Astrocyte of the cerebellum (primary cell): ENCODE results near the gene MEGF6.
A peak's percentile ranks its signal among the peaks of the same experiment; 100 is the strongest.

Source experiments
- DNase-seq: peaks from one replicate; pipeline ENCODE4 v3.0.0-alpha.2; 2011; ENCODE audit warnings: low read depth
- H3K4me3 ChIP-seq: 2 replicates; pipeline ENCODE4 v1.5.1; 2011; ENCODE audit warnings: mild to moderate bottlenecking, low read depth, low read length, moderate library complexity
- CTCF ChIP-seq: IDR thresholded peaks from 2 replicates; pipeline ENCODE4 v1.5.1; 2012; ENCODE audit warnings: low read length, low read depth, moderate library complexity, mild to moderate bottlenecking; ENCODE audit errors: missing control alignments
- in situ Hi-C: cut with HindIII; loops from 2 replicates; pipeline ENCODE4 v1.10.0; 2017; ENCODE audit warnings: low sequenced_read_pairs

The MEGF6 gene

GRCh38 chr1:3551290-3551678 lies 60.0 kb downstream of the MEGF6 start:
- TF ChIP-seq CTCF, result no peak
- in situ Hi-C loops, result loop anchor here (5.0 kb wide), 2 partner anchors 96 to 99 kb away; partner anchors contain the start of gene ARHGEF16
- H3K4me3 ChIP-seq, result no peak overlapping the region
- DNase-seq, result no peak

DNA sequence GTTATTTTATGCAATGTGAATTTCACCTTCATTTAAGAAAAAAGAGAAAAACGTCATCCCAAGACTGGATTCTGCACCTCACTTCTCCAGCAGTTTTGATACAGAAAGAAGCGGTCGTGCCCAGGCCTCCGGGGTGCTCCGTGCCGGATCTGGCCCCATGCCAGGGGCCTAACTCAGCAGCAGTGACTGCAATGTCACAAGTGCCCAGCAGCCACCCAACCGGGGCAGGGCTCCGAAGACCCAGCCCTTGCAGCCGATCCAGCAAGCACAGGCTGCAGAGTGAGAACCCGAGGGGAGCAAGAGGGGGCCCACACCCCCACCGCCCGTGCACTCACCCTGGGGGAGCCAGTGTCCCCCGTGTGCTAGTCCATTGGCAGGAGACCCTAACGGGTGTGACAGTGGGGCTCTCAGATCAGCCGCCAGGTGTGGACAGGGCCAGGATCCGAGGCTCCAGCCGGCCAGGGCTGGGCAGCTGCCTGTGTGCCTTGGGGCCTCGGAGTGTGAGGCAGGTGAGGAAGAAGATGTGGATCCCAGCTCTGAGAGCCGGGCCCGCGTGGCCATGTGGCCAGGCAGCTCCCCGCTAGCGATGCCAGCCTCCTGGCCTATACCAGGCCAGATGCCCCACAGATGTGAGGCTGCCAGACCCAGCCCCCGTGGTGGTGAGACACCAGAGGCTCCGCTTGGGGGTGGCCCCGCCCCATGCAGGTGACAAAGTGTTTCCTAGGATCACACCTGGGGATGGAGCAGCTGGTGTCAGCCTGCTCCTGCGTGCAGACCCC lies 60.6 kb downstream of the MEGF6 start:
- TF ChIP-seq CTCF, result no peak
- in situ Hi-C loops, result loop anchor here (5.0 kb wide), 2 partner anchors 97 to 98 kb away; partner anchors contain the start of gene ARHGEF16
- H3K4me3 ChIP-seq, result no peak overlapping the region
- DNase-seq, result no peak

DNA sequence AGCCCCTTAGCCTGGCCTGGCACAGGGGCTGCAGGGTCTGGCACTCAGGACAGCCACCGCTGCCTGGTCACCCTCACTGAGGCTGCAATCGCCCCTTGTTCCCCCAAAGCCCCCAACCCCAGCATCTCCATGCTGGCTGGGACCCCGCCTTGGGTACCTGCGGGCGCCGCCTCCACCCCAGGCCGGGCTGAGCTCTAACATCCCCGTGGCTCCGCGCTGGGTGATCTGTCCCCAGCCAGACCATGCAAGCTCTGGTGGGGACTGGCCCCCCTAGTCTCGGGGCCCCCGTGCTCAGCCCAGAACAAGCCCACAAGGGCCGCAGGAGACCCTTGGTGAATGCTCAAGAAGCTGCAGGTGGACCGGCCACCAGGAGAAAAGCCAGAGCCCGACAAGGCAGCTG lies 62.4 kb downstream of the MEGF6 start:
- DNase-seq, result no peak
- TF ChIP-seq CTCF, result no peak
- H3K4me3 ChIP-seq, result no peak overlapping the region
- in situ Hi-C loops, result no loop called here

GRCh38 chr1:3548156-3548893 lies 63.0 kb downstream of the MEGF6 start:
- in situ Hi-C loops, result no loop called here
- H3K4me3 ChIP-seq, result no peak overlapping the region
- peak; percentile 24 for DNase-seq
- no peak for TF ChIP-seq CTCF

DNA sequence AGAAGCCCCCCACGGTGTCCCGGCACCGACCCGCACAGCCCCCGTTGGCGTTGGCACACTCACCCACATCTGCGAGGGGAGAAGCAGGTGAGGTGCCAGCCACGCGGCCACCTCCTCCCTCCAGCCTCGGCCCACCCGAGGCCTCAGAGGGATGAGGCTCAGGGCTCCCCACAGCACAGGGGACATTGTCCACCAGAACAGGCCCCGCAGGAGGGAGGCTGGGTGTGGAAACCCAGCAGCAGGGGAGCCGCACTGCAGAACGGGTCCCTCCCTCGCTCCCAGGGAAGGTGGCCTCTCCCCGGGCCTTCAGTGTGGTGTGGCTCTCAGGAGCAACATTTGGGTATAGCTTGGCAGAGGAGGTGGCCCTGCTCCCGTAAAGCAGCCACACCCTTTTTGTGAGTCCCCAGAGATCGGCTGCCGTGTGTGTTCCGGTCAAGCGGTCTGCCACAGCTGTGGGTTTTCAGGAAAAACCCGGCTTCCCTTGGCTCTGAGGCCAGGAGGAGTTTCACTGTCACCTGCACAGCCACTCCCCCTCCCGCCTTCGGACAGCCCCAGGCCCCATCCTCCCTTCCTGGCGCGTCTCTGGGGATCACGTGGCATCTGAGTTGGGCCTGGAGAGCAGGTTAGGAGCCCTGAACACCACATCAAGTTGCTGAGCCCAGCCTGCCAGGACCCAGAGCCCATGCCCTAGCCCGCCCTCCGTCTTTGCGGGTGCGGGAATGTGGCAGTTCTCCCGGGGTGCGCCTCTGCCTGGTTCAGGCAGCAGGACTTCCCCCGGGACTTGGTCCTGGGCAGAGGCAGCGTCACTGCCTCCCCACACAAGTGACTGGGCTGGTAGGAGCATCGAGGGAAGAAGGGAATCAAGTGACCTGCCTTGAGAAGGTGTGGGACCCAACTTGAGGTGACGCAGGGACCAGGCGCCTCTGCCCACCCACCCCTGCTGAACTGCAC lies 64.0 kb downstream of the MEGF6 start:
- no peak for TF ChIP-seq CTCF
- in situ Hi-C loops, result no loop called here
- no peak for DNase-seq
- no peak overlapping the region for H3K4me3 ChIP-seq

DNA sequence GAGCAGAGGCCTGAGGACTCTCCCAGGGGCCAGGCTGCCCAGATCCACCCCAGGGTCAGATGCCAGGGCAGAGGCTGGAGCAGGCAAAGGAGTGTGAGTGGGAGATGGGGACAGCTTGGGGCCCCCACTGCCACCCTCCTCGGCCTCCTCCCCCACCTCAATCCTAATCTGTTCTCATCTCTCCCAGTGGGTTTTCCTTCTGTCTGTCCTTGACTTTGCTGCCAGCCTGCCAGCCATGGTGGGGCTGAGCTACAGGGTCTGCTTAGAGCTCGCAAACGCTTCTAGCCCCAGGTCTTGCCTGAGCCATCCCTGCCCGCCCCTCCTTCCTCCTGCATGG lies 65.3 kb downstream of the MEGF6 start:
- in situ Hi-C loops, result no loop called here
- TF ChIP-seq CTCF, result no peak
- H3K4me3 ChIP-seq, result no peak overlapping the region
- no peak for DNase-seq
